HG02970 (cell line): ENCODE data around the gene FARS2.

Experiments
- ATAC-seq: cut with Tn5 transposase; IDR thresholded peaks from one replicate; pipeline ENCODE4 v1.9.1; 2021; ENCODE audit warnings: mild to moderate bottlenecking, moderate library complexity, moderate number of reproducible peaks; ENCODE audit not compliant: unreplicated experiment, low FRiP score

The FARS2 gene

DNA sequence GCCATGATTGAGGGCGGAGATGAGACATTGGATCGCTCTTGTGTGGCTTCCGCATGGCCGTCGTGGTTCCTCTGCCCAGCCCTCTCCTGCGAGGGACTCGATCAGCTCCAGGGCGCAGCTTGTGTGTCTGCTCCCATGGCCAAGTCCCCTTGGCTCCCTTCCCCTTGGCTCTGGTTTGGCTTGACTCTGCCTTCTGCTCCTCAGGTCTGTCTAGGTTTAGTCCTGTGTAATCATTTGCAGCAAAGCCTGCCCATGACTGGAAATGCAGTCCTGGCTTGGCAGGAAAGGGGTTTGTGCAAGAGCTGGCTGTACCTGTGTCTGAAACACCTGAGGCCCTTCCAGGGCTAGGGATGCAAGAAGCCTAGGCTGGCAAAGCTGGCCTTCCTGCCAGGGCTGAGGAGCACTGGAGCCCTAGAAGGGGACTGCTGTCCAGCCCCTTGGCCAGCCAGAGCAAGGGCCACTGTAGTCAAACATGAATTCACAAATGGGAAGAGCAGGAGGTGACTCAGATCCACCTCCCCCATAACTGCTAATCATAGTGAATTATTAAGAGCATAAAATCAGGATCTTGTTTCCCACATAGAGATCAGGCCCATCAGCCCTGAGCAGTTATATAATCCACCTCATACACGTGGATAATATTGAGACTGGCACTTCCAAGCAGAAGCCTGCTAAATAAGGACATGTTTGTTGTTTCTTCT lies 196.8 kb downstream of the FARS2 start:
- ATAC-seq = no peak

DNA sequence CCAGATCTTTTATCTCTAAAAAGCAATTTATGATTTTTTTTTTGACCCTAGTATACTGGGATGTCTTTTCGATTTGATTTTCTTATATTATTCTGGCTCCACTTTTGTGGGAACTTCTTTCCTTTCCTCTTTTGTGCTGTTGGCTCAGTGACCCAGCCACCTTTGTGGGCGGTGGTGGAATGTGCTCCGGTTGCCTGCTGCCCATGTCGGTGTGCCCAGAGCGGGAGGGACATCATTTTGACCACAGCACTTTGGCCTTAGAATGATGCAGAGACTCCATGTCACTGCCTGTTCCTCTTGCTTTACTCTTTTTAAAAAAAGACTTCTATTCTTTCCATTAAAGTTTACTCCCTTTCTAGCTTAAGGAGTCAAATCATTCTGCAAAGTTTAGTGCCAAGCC lies 198.0 kb downstream of the FARS2 start:
- no peak for ATAC-seq

- no peak for ATAC-seq
Measured at GRCh38 chr6:5461365-5461764, 200.1 kb downstream of the FARS2 start.

DNA sequence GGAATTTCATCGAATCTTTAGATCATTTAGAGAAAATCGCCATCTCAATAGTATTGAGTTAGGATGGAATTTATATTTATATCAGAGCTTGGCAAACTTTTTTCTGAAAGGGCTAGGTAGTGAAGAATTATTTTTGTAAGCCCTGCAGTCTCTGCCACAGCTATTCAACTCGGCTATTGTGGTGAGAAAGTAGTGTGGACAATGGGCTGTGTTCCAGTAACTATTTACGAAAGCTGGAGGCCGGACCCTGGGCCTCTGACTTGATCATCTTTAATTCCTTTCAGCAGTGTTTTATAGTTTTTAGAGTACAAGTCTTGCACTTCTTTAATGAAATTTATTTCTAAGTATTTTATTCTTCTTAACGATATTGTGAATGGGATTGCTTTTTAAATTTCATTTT lies 201.5 kb downstream of the FARS2 start:
- ATAC-seq = no peak

DNA sequence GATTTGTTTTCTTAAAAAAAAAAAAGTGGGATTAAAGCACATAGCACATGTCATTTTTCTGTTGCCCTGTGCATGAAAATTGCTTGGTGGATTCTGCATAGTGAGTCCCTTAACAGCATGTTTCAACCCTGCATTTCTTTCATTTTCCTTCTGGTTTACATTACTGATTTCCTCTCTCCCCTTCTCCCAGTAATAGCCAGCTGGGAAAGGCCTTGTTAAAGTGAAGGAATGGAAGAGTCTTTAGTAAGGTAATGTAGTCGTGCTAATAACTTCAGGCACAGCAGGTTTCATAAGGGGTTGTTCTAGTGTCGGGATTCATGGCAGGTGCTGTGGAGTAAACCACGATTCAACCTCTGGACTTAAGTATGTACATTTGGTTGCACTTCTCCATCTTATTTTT lies 202.4 kb downstream of the FARS2 start:
- ATAC-seq = no peak

- no peak for ATAC-seq
Measured at GRCh38 chr6:5464099-5464885, 203.0 kb downstream of the FARS2 start.

- ATAC-seq = no peak
Measured at GRCh38 chr6:5466281-5467136, 205.2 kb downstream of the FARS2 start.

- no peak for ATAC-seq
Measured at GRCh38 chr6:5468586-5468985, 207.3 kb downstream of the FARS2 start.

DNA sequence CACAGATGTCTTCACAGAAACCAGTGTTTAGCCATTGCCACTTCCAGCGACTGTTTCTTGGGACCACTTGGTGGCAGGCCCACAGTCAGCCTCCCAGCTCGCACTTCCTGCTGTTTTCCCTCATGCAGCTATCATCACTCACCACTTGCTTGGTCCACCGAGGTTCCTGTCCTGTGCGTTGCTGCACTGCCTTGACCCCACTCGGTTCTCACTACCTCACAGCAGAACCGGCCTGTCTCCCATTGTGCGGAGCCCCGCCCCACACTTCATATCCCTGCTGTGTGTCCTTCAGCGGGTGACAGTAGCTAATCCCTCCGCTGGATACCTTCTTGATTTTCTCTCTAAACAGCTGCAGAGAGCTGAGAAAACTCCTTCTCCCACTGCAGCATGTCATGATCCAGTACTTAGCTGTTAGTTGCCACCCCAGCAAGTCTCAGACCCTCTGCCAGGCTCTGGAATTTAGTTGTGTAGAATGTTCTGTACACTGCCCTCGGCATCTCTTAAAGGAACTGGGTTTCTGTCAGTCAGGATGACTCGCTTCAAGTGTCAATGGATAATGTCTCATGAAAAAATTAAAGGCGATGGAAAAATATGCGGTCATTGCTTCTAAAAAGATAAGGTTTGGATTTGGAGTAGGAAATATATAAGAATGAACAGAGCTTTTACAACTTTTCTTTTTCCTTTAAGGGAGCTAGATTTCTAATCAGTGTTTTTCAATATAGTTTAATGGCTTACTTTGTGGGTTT lies 208.0 kb downstream of the FARS2 start:
- no peak for ATAC-seq

DNA sequence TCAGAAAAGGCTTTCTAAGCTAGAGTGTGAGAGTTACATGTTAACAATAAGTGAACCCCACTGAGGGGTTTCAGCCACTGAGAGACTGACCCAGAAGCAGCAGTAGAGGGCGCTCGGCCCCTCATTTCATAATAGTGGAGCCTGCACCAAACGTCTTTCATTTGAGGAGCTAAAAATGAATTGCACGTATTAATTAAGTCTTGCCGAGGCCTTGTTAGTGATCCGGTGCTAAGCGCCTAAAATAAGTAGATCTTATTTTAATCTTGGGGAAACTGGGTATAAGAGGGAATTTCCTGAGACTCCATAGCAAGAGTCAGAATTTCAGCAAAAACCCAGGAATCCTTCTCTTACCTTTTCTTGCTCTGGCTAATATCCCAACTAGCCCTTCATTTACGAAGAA lies 209.7 kb downstream of the FARS2 start:
- no peak for ATAC-seq

GRCh38 chr6:5471637-5472398 lies 210.5 kb downstream of the FARS2 start:
- ATAC-seq = no peak

- no peak for ATAC-seq
Measured at GRCh38 chr6:5472571-5472970, 211.3 kb downstream of the FARS2 start.

DNA sequence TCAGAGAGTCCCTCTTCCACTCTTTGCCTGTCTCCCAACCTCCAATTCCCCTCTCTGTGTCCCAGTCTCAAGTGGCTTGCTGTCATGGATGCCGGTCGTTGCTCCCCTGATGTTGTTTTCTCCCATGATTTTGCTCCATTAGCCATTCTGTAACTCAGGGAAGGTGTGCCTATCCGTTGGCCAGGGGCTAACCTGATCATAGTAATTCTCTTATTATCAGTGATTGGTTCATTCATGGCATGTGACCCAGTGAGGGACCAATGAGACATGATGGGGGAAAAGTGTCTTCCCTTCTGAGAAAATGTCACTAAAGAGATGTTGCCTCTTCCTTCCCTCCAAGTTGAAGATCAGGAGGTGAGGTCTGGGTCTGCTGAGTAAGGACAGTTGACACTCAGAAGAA lies 214.5 kb downstream of the FARS2 start:
- no peak for ATAC-seq

DNA sequence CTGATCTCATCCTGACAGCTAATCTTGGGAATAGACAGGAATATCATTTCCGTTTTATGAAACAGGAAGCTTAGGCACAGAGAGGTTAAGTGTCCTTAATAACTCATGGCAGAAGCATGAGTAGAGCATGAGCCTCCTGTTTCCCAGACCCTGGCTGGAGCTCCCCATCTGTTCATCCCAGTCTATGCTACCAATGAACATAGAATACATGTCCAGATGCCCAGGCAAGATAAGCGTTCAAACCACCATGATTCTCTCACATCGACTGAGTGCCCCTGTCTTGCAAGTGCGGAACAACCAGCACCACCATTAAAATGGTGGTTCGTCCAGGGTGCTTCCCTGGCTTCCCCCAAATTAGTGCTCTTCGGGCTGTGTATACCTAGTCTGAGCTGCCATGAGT lies 217.1 kb downstream of the FARS2 start:
- no peak for ATAC-seq

DNA sequence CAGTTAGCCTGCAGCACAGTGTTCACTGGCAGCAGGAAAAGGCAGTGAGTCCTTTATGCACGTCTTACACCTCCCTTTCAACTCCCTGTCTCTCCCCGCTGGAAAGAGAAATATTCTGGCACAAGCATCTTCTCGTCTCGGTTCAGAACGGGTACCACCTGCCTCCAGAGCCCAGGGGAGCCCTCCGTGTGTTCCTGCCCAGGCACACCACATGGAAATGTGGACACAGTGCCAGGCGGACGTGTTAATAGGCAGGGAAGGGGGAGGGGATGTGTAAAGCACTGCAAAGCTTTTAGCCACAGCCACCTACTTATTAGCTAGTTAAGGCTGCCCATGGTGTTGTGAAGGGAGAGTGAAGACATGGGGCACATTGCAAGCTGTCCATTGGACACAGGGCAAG lies 219.7 kb downstream of the FARS2 start:
- ATAC-seq = no peak

- ATAC-seq = no peak
Measured at GRCh38 chr6:5481750-5482149, 220.4 kb downstream of the FARS2 start.

GRCh38 chr6:5482619-5483018 lies 221.3 kb downstream of the FARS2 start:
- ATAC-seq = no peak

DNA sequence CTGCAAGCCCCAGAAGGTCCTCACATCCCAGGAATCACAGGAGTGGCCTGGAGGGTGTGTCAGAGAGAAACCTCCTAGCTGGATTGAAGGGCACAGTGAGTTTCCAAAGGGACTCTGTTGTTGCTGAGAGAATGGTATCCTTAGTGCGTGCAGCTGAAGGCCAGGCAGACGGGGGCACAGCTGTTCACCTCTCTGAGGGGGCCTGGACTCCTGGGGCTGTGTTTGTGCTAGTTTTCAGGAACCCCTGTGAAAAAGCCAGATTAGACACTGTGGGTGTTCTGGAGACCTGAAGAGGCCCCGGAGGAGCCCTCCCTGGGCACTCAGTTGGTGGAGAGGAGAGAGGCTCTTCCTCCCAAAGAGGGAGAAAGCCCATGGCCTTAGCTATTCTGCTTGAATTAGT lies 223.4 kb downstream of the FARS2 start:
- ATAC-seq = no peak

DNA sequence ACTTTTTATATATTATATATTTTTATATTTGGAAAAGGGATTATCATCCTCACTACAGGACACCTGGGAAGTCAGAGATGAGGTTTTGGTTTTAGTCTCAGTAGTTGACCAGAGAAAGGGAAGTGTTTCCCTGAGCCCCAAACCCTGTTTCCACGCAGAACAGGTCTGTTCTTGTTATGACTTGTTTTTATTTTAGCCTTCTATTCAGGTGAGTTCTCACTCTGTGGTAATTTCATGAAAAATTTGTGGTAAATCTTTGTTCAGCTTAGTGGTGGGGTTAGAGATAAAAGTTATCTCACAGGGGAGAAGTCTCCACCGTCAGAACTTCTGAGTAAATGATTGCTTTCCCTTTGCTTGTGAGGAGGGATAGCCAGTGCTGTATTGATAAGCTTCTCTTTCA lies 224.9 kb downstream of the FARS2 start:
- peak; percentile 73 for ATAC-seq
